NCI-H2107 treated with DMSO at 0.1 percent for 48 hours (cell line): Measurements from ENCODE around the gene NINJ1.

Experiments
- DNase-seq: peaks from one replicate; lab custom pipeline; 2025; ENCODE audit not compliant: unreplicated experiment; lab: John Stamatoyannopoulos, UW

Gene NINJ1

GRCh38 chr9:93090091-93090655, 43.9 kb downstream of the NINJ1 start:
- no peak for DNase-seq

- no peak for DNase-seq
These were observed 44.5 kb downstream of the NINJ1 start for GRCh38 chr9:93089481-93089991.

- no peak for DNase-seq
These were observed 45.0 kb downstream of the NINJ1 start for GRCh38 chr9:93089024-93089423.

GRCh38 chr9:93088656-93089015, 45.4 kb downstream of the NINJ1 start:
- DNase-seq, result no peak

- no peak for DNase-seq
These were observed 45.9 kb downstream of the NINJ1 start for GRCh38 chr9:93087971-93088655.

GRCh38 chr9:93086447-93087224, 47.4 kb downstream of the NINJ1 start:
- no peak for DNase-seq

GRCh38 chr9:93085676-93086075, 48.4 kb downstream of the NINJ1 start:
- no peak for DNase-seq

GRCh38 chr9:93084471-93084881, 49.6 kb downstream of the NINJ1 start:
- no peak for DNase-seq

- DNase-seq, result no peak
These were observed 50.2 kb downstream of the NINJ1 start for GRCh38 chr9:93083592-93084470.

GRCh38 chr9:93082841-93083411, 51.1 kb downstream of the NINJ1 start:
- DNase-seq, result no peak

GRCh38 chr9:93081931-93082330, 52.1 kb downstream of the NINJ1 start:
- DNase-seq, result no peak

GRCh38 chr9:93081081-93081529, 52.9 kb downstream of the NINJ1 start:
- no peak for DNase-seq

- DNase-seq, result no peak
These were observed 53.6 kb downstream of the NINJ1 start for GRCh38 chr9:93080406-93080805.

- DNase-seq, result no peak
These were observed 54.7 kb downstream of the NINJ1 start for GRCh38 chr9:93079371-93079770.

GRCh38 chr9:93077811-93078210, 56.2 kb downstream of the NINJ1 start:
- no peak for DNase-seq

GRCh38 chr9:93077367-93077766, 56.7 kb downstream of the NINJ1 start:
- no peak for DNase-seq

- no peak for DNase-seq
These were observed 57.3 kb downstream of the NINJ1 start for GRCh38 chr9:93076792-93077128.

- DNase-seq, result no peak
These were observed 57.8 kb downstream of the NINJ1 start for GRCh38 chr9:93076101-93076791.

- DNase-seq, result no peak
These were observed 61.7 kb downstream of the NINJ1 start for GRCh38 chr9:93072383-93072795.
